Renal pelvis (tissue), 4 donors: ENCODE measurements around the gene IDI1. TPM values are rescaled to one million over a fixed set of nuclear protein-coding genes. Genes with fewer than 3 reads are reported as not detected.

ENCODE experiments used
- DNase-seq: peaks from one replicate; pipeline ENCODE4 v3.0.0-alpha.2; 2013
- polyA plus RNA-seq, 3 donors: library from polyadenylated mRNA; unstranded; fragments of 120-200 nt; gene quantifications; one replicate each; pipeline ENCODE4 v1.2.1, GENCODE V29; 2013; ENCODE audit not compliant: insufficient read length in 3 of 3

Gene IDI1
- polyA plus RNA-seq, 3 donors = 61.1 to 70.5 (median 64.0) TPM

DNA sequence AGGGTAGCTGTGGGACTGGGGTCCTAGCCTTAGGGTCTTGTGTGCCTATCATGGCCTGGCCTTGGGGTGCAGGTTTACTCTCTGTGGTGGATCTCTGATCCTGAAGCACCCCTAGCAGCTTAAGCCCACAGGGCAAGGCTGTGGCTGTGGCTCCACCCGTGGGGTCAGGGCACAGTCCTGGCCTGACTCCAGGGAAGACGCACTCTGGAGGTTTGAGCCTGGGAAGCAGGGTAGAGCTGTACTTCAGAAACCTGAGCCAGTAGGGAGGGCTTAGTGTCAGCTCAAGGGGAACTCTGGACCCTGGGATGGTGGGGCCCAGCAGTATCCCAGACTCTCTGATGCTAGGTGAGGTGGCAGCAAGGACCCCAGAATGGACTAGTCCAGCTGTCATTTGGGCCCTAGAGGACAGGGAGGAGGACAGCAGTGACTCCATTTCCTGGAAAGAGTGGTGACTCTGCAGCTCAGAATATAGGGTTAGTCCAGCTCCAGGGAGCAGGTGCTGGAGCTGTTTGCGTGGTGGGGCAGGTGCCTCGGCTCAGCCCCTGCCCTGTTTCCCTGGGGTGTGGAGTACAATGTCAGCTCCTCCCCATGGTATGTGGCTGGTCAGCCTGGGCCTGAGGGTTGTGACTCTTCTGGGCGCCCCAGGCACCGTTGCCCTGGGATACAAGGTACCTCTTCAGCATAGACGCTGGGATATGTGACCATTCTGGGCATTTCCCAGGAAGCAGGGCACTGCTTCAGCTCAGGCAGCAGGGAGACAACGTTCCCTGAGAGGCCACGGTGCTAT is 44.8 kb downstream of the IDI1 start:
- no peak for DNase-seq

DNA sequence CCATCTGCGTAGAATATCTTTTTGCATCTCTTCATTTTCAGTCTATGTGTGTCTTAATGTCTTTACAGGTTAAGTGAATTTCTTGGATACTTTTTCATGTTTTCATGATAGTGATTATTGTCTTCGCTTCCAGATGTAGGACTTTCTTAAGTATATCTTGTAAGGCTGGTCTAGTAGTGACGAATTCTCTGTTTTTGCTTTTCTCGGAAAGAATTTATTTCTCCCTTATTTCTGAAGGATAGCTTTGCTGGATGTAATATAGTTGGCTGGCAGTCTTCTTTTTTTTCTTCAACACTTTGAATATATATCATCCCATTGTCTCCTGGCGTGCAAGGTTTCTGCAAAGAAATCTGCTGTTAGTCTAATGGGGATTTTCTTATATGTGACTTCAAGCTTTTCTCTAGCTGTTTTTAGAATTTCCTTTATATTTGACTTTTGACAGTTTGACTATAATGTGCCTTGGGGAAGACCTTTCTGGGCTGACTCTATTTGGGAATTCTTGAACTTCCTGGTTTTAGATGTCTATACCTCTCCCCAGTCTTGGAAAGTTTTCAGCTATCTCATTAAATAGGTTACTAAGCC is 46.4 kb downstream of the IDI1 start:
- DNase-seq = no peak

DNA sequence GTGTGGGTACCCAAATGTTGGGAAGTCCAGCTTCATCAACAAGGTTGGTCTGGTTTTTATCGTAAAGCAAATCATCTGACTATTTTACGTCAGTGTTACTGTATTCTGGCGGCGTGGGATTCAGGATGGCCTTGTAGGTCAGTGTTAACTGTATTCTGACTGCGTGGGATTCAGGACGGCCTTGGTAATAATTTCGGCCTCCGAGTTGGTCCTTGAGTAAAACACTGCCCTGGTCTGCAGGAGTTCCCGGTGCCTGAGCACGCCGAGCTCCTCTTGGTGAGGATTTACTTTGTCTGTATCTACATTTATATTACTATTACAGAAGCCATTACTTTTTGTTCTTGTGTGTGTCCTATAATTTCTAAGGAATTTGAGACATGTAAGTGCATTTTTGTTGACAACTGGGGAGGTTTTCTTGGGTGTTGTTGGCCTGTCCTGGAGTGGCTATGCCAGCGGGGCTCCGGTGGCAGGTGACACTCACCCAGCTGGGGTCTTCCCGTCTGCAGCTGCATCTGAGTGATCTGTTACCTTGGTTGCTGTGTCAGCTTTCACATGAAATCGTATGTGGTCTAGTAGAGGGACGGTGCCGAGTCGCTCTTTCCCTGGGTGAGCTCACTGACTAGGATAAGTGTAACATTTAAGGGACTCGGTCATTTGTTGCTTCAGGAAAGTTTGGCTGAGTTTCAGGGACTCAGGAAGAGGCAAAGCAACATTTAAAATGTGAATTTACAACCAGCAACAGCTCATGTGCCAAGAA is 51.5 kb downstream of the IDI1 start:
- DNase-seq = no peak

DNA sequence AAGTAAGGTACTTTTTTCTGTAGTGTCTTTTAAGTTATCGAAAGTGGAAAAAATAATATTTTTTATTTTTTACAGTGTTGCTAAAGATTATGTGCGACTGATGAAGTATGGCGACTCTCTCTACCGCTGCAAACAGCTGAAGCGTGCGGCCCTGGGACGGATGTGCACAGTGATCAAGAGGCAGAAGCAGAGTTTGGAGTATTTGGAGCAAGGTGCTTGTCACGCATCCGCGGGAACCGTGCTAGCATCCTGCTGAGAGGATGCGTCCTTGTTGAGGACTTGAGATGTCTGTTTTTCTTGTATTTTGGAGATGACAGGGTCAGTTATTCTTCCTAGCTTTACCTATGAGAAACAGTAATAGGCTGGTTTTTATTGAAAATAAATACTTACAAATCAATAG is 52.9 kb downstream of the IDI1 start:
- no peak for DNase-seq

DNA sequence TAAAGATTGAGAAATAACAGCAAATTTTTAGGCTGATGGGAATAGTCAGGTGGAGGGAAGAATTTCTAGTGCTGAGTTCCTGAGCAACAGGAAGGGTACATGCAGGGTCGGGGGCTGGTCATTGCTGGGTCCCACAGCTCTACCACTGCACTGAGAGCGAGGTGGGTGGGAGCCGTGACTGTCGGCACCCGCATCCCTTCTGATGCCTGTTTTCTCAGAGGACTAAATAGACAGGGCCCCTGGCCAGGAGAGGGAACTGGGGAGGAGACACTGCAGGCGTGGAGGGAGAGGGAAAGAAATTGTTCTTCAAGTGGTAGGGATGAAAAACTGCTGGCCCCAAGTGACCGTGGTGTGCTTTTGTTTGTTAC is 53.4 kb downstream of the IDI1 start:
- no peak for DNase-seq

DNA sequence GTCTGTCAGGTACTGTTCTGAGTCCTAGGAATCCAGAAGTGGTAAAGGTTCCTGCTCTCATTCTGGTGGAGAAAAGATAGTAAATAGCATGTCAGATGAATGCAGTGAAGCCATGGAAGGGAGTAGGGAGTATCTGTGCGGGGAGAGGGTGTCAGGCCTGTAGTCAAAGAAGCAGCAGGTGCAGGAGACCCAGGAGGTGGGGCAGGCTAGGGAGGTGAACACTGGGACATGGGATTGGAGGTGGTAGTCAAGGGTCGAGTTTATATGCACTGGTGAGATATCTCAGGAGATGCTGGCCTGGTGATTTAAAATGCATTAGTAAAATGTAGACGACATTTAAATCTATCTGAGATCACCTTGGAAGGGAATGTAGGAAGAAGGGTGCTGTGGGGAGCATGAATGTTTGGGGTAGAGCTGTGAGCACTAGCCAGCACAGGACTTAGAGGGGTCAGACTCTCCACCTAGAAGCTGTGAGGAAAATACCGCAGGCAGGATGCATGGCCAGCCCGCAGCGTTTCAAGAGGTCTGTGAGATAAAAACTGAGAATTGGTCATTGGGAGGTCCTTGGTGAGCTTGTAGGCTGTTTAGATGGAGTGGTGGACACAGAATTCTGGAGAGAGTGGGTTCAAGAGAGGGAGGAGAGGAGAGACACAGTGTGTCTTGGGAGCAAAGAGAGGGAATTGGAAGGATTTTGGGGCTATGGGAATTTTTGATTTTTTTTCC is 53.9 kb downstream of the IDI1 start:
- no peak for DNase-seq

DNA sequence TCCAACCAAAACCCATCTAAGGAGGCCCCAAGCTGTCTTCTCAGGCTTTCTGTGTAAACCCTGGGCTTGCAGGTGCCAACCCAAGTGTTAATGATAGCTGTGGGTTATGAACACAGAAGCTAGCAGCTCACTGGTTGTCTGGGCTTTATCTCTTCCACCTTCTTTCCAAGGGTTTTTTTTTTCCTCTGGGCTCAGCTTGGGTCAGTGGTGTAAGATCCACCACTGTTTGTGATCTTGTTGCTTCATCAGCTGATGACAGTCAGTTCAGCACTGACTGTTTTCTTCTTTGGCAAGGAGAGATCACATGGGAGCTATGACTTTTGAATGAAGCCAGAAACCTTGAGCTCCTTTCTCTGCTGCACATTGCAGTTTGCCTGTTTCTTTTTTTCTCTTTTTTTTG is 56.0 kb downstream of the IDI1 start:
- no peak for DNase-seq

DNA sequence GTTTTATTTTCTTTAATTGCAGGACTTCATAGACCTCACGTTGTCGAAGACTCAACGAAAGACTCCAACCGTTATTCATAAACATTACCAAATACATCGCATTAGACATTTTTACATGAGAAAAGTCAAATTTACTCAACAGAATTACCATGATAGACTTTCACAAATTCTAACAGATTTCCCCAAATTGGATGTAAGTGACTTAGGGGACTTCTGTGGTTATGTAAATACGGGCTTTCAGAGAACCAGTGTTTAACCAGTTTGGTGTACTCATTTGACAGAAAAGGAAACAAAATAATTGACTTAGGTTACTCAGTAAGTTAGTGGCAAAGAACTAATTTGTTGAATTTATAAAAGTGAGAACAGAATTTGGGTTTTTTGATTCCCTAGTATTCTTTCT is 56.5 kb downstream of the IDI1 start:
- no peak for DNase-seq

DNA sequence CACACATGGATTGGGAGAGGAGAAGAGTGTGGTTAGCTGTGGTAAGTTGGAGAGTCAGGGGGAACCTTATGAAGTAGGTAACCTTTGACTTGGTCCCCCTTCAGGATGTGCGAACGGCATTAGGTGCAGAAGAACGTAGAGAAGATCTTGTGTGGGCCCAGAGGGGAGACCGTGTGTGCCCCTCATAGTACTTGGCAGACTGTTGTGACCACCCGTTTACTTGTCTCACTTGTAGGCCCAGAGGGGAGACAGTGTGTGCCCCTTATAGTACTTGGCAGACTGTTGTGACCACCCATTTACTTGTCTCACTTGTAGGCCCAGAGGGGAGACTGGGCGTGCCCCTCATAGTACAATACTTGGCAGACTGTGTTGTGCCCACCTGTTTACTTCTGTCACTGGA is 58.1 kb downstream of the IDI1 start:
- DNase-seq = no peak

Other genes starting within 250 kb of the IDI1 start
- 10 to 100 TPM; 41.9 to 56.3 (median 52.6) TPM for gene LARP4B, start 117.4 kb downstream of the IDI1 start, polyA plus RNA-seq
- gene GTPBP4, start 60.7 kb downstream of the IDI1 start, polyA plus RNA-seq = 10 to 100 TPM; 59.2 to 68.4 (median 62.2) TPM
- under 1 TPM in 1 of 3 donors, not detected in 2; 0.17 TPM for gene IDI2, start 23.3 kb downstream of the IDI1 start, polyA plus RNA-seq
- gene WDR37, start 7.3 kb upstream of the IDI1 start, polyA plus RNA-seq = 10 to 100 TPM; 16.1 to 20.3 (median 19.6) TPM